Measurements from ENCODE around the gene ABCC6. TPM values are rescaled to one million over a fixed set of nuclear protein-coding genes. Genes with fewer than 3 reads are reported as not detected.
A peak's percentile ranks its signal among the peaks of the same experiment; 100 is the strongest.

Gene ABCC6
- total RNA-seq, 1 experiment from 2014 or later: 1.1 TPM

GRCh38 chr16:16108759-16109158 is 114.5 kb downstream of the ABCC6 start:
- Histone ChIP-seq H3K23me2 (ENCODE audit: insufficient read length, low read depth, low read length, poor library complexity, severe bottlenecking) (no peaks in the 10 kb centered on the region), H2BK15ac (ENCODE audit: low read depth, low read length) (no peak overlapping the region), H3K9ac (ENCODE audit: extremely low read depth, insufficient read length, low read length) (no peak overlapping the region), H2BK20ac (ENCODE audit: low read depth, low read length, poor library complexity, severe bottlenecking) (no peak overlapping the region), H3K27ac (ENCODE audit: insufficient read length, low read depth, low read length) (no peak overlapping the region), H2BK5ac (ENCODE audit: insufficient read length, low read length) (no peak overlapping the region), H2AK5ac (ENCODE audit: insufficient read length, low read length) (no peak overlapping the region), H4K5ac (ENCODE audit: insufficient read length, low read depth, low read length) (no peak overlapping the region), H3K79me2 (ENCODE audit: insufficient read depth, low read length) (no peaks in the 10 kb centered on the region), H4K91ac (ENCODE audit: insufficient read length, low read depth, low read length) (no peak overlapping the region), H3K27me3 (ENCODE audit: insufficient read depth, low read length) (no peaks in the 10 kb centered on the region), H3K4me1 (ENCODE audit: insufficient read depth, low read length) (no peaks in the 10 kb centered on the region), H4K8ac (replicated peaks; ENCODE audit: insufficient read length, low read depth, low read length) (no peak overlapping the region), H4K20me1 (ENCODE audit: control insufficient read depth, insufficient read depth, insufficient read length) (no peaks in the 10 kb centered on the region), H3K18ac (ENCODE audit: insufficient read length, low read depth, low read length) (no peak overlapping the region), H3K23ac (ENCODE audit: insufficient read length, low read depth, low read length) (no peak overlapping the region), H3K56ac (ENCODE audit: insufficient read length, low read depth, low read length) (no peak overlapping the region), H2BK120ac (ENCODE audit: low read depth, low read length, poor library complexity, severe bottlenecking) (no peak overlapping the region), H3K14ac (ENCODE audit: insufficient read depth, low read length) (no peak overlapping the region), H3K4ac (ENCODE audit: low read depth, low read length) (no peak overlapping the region), H3K9me3 (ENCODE audit: control insufficient read depth, low read depth, low read length) (no peaks in the 10 kb centered on the region), H3K4me2 (ENCODE audit: insufficient read depth, insufficient read length, low read length) (no peak overlapping the region), H2BK12ac (ENCODE audit: insufficient read length, low read depth, low read length) (no peak overlapping the region), H2AFZ (ENCODE audit: low read length) (no peak overlapping the region), H3K79me1 (ENCODE audit: insufficient read depth, low read depth, low read length, poor library complexity, severe bottlenecking) (no peaks in the 10 kb centered on the region), H3T11ph (ENCODE audit: low read length) (no peak overlapping the region)
- H3K36me3 Mint-ChIP-seq (ENCODE audit: insufficient read depth in 1 of 3, low read depth in 3 of 3): peaks cover 33 to 77% (median 70%) of the 10 kb centered on the region in 3 experiments; a peak in 6 of 7 replicates
- no peaks in the 10 kb centered on the region for H3K27me3 Mint-ChIP-seq (ENCODE audit: low read depth)
- peak overlapping the region; percentile 77 to 97 (median 88) for H3K27ac Mint-ChIP-seq
- peak overlapping the region in 1 of 2 experiments; percentile 14; a peak in 1 of 5 replicates for H3K4me3 Mint-ChIP-seq
- no peaks in the 10 kb centered on the region for H3K9me3 Mint-ChIP-seq
- no peak for TF ChIP-seq CTCF (conservative IDR thresholded peaks at IDR 0.05)
- no CpG with 5 or more reads among the region's 6 CpGs for WGBS (ENCODE audit: extremely low coverage, insufficient read length, low lambda C conversion rate)
- DNase-seq: no peak
- H3K4me1 Mint-ChIP-seq: peaks cover 6 to 9% of the 10 kb centered on the region in 2 experiments
